Left forelimb (tissue), 1 donor: ENCODE measurements around the gene EBPL.

Experiments used
- DNase-seq: peaks from one replicate; pipeline ENCODE4 v3.0.0-alpha.2; 2018; ENCODE audit warnings: low spot score

Gene EBPL

GRCh38 chr13:49676581-49677298 lies 14.5 kb downstream of the EBPL start:
- no peak for DNase-seq

- no peak for DNase-seq
Measured at GRCh38 chr13:49670828-49671227, 20.5 kb downstream of the EBPL start.

GRCh38 chr13:49669735-49670309 lies 21.5 kb downstream of the EBPL start:
- no peak for DNase-seq

- no peak for DNase-seq
Measured at GRCh38 chr13:49667773-49668172, 23.5 kb downstream of the EBPL start.

- no peak for DNase-seq
Measured at GRCh38 chr13:49664606-49665005, 26.7 kb downstream of the EBPL start.

- no peak for DNase-seq
Measured at GRCh38 chr13:49657241-49657641, 34.0 kb downstream of the EBPL start.

- no peak for DNase-seq
Measured at GRCh38 chr13:49655906-49656305, 35.4 kb downstream of the EBPL start.

- no peak for DNase-seq
Measured at GRCh38 chr13:49654011-49654410, 37.3 kb downstream of the EBPL start.

GRCh38 chr13:49653478-49653877 lies 37.8 kb downstream of the EBPL start:
- DNase-seq = no peak

GRCh38 chr13:49652355-49653305 lies 38.7 kb downstream of the EBPL start:
- no peak for DNase-seq

GRCh38 chr13:49651570-49652354 lies 39.5 kb downstream of the EBPL start:
- no peak for DNase-seq

- DNase-seq = no peak
Measured at GRCh38 chr13:49649963-49650312, 41.3 kb downstream of the EBPL start.

- no peak for DNase-seq
Measured at GRCh38 chr13:49649244-49649962, 41.9 kb downstream of the EBPL start.

GRCh38 chr13:49646688-49647087 lies 44.6 kb downstream of the EBPL start:
- DNase-seq = no peak

- DNase-seq = no peak
Measured at GRCh38 chr13:49645451-49645850, 45.8 kb downstream of the EBPL start.

GRCh38 chr13:49643035-49643646 lies 48.1 kb downstream of the EBPL start:
- no peak for DNase-seq

- DNase-seq = no peak
Measured at GRCh38 chr13:49641801-49642291, 49.4 kb downstream of the EBPL start.

GRCh38 chr13:49638744-49639072 lies 52.6 kb downstream of the EBPL start:
- no peak for DNase-seq

GRCh38 chr13:49638030-49638743 lies 53.1 kb downstream of the EBPL start:
- no peak for DNase-seq

- no peak for DNase-seq
Measured at GRCh38 chr13:49636705-49637104, 54.6 kb downstream of the EBPL start.
